ENCODE results near the gene VSTM2B. TPM values are rescaled to one million over a fixed set of nuclear protein-coding genes. Genes with fewer than 3 reads are reported as not detected.

VSTM2B gene
- total and polyA plus RNA-seq, 7 donors = 0.41 TPM; not detected in 6

DNA sequence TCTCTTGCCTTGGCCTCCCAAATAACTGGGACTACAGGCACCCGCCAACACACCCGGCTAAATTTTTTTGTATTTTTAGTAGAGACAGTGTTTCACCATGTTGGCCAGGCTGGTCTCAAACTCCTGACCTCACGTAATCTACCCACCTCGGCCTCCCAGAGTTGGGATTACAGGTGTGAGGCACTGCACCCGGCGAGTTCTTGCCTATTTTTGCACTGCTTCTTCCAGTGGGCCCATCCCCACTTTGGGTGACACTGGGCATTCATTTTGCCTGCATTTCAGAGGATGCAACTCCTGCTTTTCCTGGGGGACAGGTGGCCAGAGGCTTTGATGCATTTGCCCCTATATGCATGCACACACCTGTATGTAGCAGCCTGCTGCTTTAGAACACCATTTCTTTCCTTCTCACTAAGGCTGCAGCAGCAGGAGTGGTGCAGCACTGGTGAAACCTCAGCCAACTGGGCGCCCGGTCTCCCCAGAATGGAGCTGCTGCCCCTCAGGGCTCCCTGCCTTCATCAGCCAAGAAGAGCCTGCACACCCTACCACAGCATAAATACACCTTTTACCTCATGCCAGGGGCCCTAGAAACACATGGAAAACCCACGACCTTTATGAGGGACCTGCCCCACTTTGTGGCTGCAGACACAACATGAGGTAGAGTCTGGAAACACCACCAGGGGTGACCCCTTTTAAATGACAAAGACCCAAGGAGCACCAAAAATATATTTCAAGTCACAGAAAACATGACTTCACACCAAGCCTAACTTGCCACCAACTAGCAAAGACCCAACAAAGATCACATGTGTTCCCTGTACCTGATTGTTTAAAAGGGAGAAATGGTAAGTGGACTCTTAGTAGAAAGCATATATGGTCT is 43.5 kb downstream of the VSTM2B start:
- intact Hi-C loops (cut with DNase I) = no loop called here
- Histone ChIP-seq H3K27me3 (peaks cover 4 to 74% (median 4%) of the 10 kb centered on the region in 3 donors), H3K27ac (no peak overlapping the region), H3K4me3 (no peak overlapping the region), H3K4me1 (no peaks in the 10 kb centered on the region), H3K36me3 (no peaks in the 10 kb centered on the region), H3K9me3 (no peaks in the 10 kb centered on the region)
- WGBS, 2 donors = 73 to 81% methylated on average over 9 of the region's 9 CpGs
- DNase-seq = no peak
- no peak for TF ChIP-seq EP300 (IDR thresholded peaks at IDR 0.05)
- no peak for TF ChIP-seq POLR2A (IDR thresholded peaks at IDR 0.05)
- TF ChIP-seq, protein P1, sequence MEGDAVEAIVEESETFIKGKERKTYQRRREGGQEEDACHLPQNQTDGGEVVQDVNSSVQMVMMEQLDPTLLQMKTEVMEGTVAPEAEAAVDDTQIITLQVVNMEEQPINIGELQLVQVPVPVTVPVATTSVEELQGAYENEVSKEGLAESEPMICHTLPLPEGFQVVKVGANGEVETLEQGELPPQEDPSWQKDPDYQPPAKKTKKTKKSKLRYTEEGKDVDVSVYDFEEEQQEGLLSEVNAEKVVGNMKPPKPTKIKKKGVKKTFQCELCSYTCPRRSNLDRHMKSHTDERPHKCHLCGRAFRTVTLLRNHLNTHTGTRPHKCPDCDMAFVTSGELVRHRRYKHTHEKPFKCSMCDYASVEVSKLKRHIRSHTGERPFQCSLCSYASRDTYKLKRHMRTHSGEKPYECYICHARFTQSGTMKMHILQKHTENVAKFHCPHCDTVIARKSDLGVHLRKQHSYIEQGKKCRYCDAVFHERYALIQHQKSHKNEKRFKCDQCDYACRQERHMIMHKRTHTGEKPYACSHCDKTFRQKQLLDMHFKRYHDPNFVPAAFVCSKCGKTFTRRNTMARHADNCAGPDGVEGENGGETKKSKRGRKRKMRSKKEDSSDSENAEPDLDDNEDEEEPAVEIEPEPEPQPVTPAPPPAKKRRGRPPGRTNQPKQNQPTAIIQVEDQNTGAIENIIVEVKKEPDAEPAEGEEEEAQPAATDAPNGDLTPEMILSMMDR (IDR thresholded peaks at IDR 0.05) = no peak
- TF ChIP-seq POLR2AphosphoS5 (IDR thresholded peaks at IDR 0.05) = no peak

DNA sequence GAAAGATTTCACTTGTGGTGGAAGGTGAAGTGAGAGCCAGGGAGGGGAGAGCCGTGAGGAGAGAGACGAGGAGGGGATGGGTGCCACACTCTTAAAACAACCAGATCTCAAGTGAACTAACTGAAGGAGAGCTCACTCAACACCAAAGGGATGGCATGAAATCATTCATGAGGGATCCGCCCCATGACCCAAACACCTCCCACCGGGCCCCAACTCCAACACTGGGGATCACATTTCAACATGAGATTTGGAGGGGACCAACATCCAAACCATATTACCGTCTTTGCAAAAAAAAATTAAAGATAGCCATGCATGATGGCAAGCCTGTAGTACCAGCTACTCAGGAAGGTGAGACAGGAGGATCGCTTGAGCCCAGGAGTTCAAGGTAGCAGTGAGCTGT is 45.4 kb downstream of the VSTM2B start:
- H3K27me3 ChIP-seq = peaks cover 4 to 84% (median 12%) of the 10 kb centered on the region in 3 donors

GRCh38 chr19:29573486-29573885 is 47.7 kb downstream of the VSTM2B start:
- WGBS, 2 donors = 68 to 73% methylated on average over 7 of the region's 7 CpGs
- Histone ChIP-seq H3K4me1 (no peaks in the 10 kb centered on the region), H3K27me3 (peaks cover 4 to 83% (median 12%) of the 10 kb centered on the region in 3 donors), H3K36me3 (no peaks in the 10 kb centered on the region), H3K27ac (no peak overlapping the region), H3K9me3 (no peaks in the 10 kb centered on the region), H3K4me3 (no peak overlapping the region)
- no peak for DNase-seq
- TF ChIP-seq POLR2AphosphoS5 (IDR thresholded peaks at IDR 0.05) (no peak), EP300 (IDR thresholded peaks at IDR 0.05) (no peak), POLR2A (IDR thresholded peaks at IDR 0.05) (no peak)
- TF ChIP-seq, protein P1 (IDR thresholded peaks at IDR 0.05) = no peak
- intact Hi-C loops (cut with DNase I) = no loop called here

More for the DNA sequence above, 45.4 kb downstream of the VSTM2B start:
- Histone ChIP-seq H3K27ac (no peak overlapping the region), H3K4me3 (no peak overlapping the region), H3K9me3 (no peaks in the 10 kb centered on the region), H3K36me3 (no peaks in the 10 kb centered on the region), H3K4me1 (no peaks in the 10 kb centered on the region)
- WGBS, 2 donors = 80 to 86% methylated on average over 6 of the region's 6 CpGs
- intact Hi-C loops (cut with DNase I) = no loop called here
- TF ChIP-seq POLR2AphosphoS5 (IDR thresholded peaks at IDR 0.05) (no peak), POLR2A (IDR thresholded peaks at IDR 0.05) (no peak), EP300 (IDR thresholded peaks at IDR 0.05) (no peak)
- TF ChIP-seq, protein P1 (IDR thresholded peaks at IDR 0.05) = no peak
- no peak for DNase-seq

DNA sequence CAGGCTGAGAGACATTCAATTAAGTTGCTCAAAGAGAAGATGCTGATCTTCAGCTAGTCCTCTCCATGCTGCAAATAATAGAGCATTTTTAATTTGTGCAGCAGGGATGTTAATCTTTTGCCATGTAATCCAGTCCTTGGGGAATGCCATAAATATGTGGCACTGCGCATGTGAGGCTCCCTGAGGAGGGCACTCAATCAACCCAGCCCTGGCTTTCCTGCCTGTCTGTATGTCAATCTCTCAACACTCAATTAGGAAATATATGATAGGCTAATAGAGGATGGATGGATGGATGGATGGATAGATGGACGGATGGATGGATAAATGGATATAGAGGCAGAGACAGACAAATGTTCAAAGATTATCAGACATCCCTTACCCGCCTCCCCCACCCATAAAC is 48.7 kb downstream of the VSTM2B start:
- no peak for DNase-seq
- H3K27me3 ChIP-seq = peaks cover 4 to 79% (median 12%) of the 10 kb centered on the region in 3 donors
- WGBS, 2 donors = 43 to 59% methylated on average over 3 of the region's 3 CpGs
- no peaks in the 10 kb centered on the region for H3K4me1 ChIP-seq
- H3K9me3 ChIP-seq = no peaks in the 10 kb centered on the region
- no peak overlapping the region for H3K27ac ChIP-seq
- no peaks in the 10 kb centered on the region for H3K36me3 ChIP-seq
- no peak overlapping the region for H3K4me3 ChIP-seq
- intact Hi-C loops (cut with DNase I) = no loop called here
- TF ChIP-seq, protein P1 (IDR thresholded peaks at IDR 0.05) = no peak
- TF ChIP-seq POLR2A (IDR thresholded peaks at IDR 0.05) (no peak), POLR2AphosphoS5 (IDR thresholded peaks at IDR 0.05) (no peak), EP300 (IDR thresholded peaks at IDR 0.05) (no peak)
